PC-3 (cell line): ENCODE results near the gene ACBD7.

Experiments used
- EZH2 ChIP-seq: fragments of 300-600 bp; sonication (generic); IDR thresholded peaks from one replicate; pipeline ENCODE4 v1.6.1; 2017; ENCODE audit warnings: antibody characterized with exemption, mild to moderate bottlenecking, low read length; ENCODE audit not compliant: unreplicated experiment
- EZH2phosphoT487 ChIP-seq: fragments of 300-600 bp; sonication (generic); IDR thresholded peaks from 2 replicates; pipeline ENCODE4 v1.6.1; 2018; ENCODE audit warnings: mild to moderate bottlenecking, antibody characterized with exemption, low read length, borderline replicate concordance
- TF ChIP-seq, protein P1 (sequence below): fragments of 300-600 bp; sonication (generic); conservative IDR thresholded peaks from 2 replicates; pipeline ENCODE4 v1.5.1; 2017; ENCODE audit warnings: antibody characterized with exemption, low read depth, mild to moderate bottlenecking, low read length

DNA sequence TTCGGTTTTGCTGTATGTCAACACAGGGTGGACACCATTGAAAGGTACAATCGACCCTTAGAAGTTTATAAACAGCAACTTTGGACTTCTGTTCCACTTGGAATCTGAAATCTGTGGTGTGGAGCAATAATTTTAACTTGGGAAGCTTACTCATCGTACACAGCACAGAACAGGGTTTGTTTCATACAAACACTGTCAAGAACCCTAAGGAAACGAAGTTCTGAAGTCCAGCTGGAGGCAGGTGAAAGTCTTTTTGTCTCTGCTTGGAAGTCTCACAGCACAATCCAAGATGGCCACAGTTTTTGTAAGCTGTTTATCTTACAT lies 48.4 kb upstream of the ACBD7 start:
- TF ChIP-seq, protein P1, sequence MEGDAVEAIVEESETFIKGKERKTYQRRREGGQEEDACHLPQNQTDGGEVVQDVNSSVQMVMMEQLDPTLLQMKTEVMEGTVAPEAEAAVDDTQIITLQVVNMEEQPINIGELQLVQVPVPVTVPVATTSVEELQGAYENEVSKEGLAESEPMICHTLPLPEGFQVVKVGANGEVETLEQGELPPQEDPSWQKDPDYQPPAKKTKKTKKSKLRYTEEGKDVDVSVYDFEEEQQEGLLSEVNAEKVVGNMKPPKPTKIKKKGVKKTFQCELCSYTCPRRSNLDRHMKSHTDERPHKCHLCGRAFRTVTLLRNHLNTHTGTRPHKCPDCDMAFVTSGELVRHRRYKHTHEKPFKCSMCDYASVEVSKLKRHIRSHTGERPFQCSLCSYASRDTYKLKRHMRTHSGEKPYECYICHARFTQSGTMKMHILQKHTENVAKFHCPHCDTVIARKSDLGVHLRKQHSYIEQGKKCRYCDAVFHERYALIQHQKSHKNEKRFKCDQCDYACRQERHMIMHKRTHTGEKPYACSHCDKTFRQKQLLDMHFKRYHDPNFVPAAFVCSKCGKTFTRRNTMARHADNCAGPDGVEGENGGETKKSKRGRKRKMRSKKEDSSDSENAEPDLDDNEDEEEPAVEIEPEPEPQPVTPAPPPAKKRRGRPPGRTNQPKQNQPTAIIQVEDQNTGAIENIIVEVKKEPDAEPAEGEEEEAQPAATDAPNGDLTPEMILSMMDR, result no peak
- TF ChIP-seq EZH2 (no peak), EZH2phosphoT487 (no peak)
